H9 (cell line): Measurements from ENCODE around the gene AASS. TPM values are rescaled to one million over a fixed set of nuclear protein-coding genes. Genes with fewer than 3 reads are reported as not detected.

Experiments
- DNase-seq: peaks from one replicate; pipeline ENCODE4 v3.0.0-alpha.2; 2017
- H2AFZ ChIP-seq: one replicate; pipeline ENCODE4 v1.6.1; 2013; ENCODE audit warnings: mild to moderate bottlenecking, low read length, control low read depth, moderate library complexity
- H2AK5ac ChIP-seq: 2 replicates; pipeline ENCODE4 v1.6.1; 2013; ENCODE audit warnings: low read length, control low read depth, mixed read lengths; ENCODE audit not compliant: insufficient read length
- H2BK120ac ChIP-seq: one replicate; pipeline ENCODE4 v1.6.1; 2013; ENCODE audit warnings: low read depth, mild to moderate bottlenecking, low read length, control low read depth, inconsistent platforms; ENCODE audit not compliant: poor library complexity, severe bottlenecking
- H2BK12ac ChIP-seq: 2 replicates; pipeline ENCODE4 v1.6.1; 2013; ENCODE audit warnings: low read length, control low read depth, mixed read lengths, low read depth; ENCODE audit not compliant: insufficient read length
- H2BK15ac ChIP-seq: 2 replicates; pipeline ENCODE4 v1.6.1; 2013; ENCODE audit warnings: low read depth, low read length, control low read depth
- H2BK20ac ChIP-seq: one replicate; pipeline ENCODE4 v1.6.1; 2013; ENCODE audit warnings: low read depth, mild to moderate bottlenecking, low read length, control low read depth, inconsistent platforms; ENCODE audit not compliant: poor library complexity, severe bottlenecking
- H2BK5ac ChIP-seq: 2 replicates; pipeline ENCODE4 v1.6.1; 2013; ENCODE audit warnings: low read length, control low read depth, mixed read lengths; ENCODE audit not compliant: insufficient read length
- H3K14ac ChIP-seq: 2 replicates; pipeline ENCODE4 v1.6.1; 2013; ENCODE audit warnings: low read length, control low read depth; ENCODE audit not compliant: insufficient read depth
- H3K18ac ChIP-seq: 2 replicates; pipeline ENCODE4 v1.6.1; 2013; ENCODE audit warnings: low read depth, mild to moderate bottlenecking, mixed read lengths, low read length, control low read depth; ENCODE audit not compliant: insufficient read length
- H3K23ac ChIP-seq: 2 replicates; pipeline ENCODE4 v1.6.1; 2013; ENCODE audit warnings: low read length, control low read depth, mixed read lengths, low read depth; ENCODE audit not compliant: insufficient read length
- H3K23me2 ChIP-seq: 2 replicates; pipeline ENCODE4 v1.6.1; 2013; ENCODE audit warnings: low read depth, mild to moderate bottlenecking, mixed read lengths, low read length, control low read depth; ENCODE audit not compliant: insufficient read length, poor library complexity, severe bottlenecking
- H3K27ac ChIP-seq: 2 replicates; pipeline ENCODE4 v1.5.1; 2013; ENCODE audit warnings: low read length, control low read depth, mixed read lengths, low read depth; ENCODE audit not compliant: insufficient read length
- H3K27me3 ChIP-seq: 2 replicates; pipeline ENCODE4 v1.6.1; 2013; ENCODE audit warnings: low read length, control low read depth, inconsistent platforms; ENCODE audit not compliant: insufficient read depth
- H3K4ac ChIP-seq: 2 replicates; pipeline ENCODE4 v1.6.1; 2013; ENCODE audit warnings: low read depth, mild to moderate bottlenecking, control low read depth, inconsistent platforms, low read length, moderate library complexity
- H3K4me1 ChIP-seq: 2 replicates; pipeline ENCODE4 v1.6.1; 2013; ENCODE audit warnings: low read length, control low read depth, inconsistent platforms; ENCODE audit not compliant: insufficient read depth
- H3K4me2 ChIP-seq: 2 replicates; pipeline ENCODE4 v1.6.1; 2013; ENCODE audit warnings: low read length, control low read depth, mixed read lengths; ENCODE audit not compliant: insufficient read length, insufficient read depth
- H3K56ac ChIP-seq: 2 replicates; pipeline ENCODE4 v1.6.1; 2013; ENCODE audit warnings: low read depth, mild to moderate bottlenecking, mixed read lengths, low read length, control low read depth; ENCODE audit not compliant: insufficient read length
- H3K79me1 ChIP-seq: 2 replicates; pipeline ENCODE4 v1.6.1; 2013; ENCODE audit warnings: low read depth, mild to moderate bottlenecking, moderate library complexity, low read length, control low read depth, inconsistent platforms; ENCODE audit not compliant: insufficient read depth, poor library complexity, severe bottlenecking
- H3K79me2 ChIP-seq: 2 replicates; pipeline ENCODE4 v1.6.1; 2013; ENCODE audit warnings: low read length, control low read depth, inconsistent platforms; ENCODE audit not compliant: insufficient read depth
- H3K9ac ChIP-seq: 2 replicates; pipeline ENCODE4 v1.6.1; 2013; ENCODE audit warnings: low read length, control low read depth, mixed read lengths; ENCODE audit not compliant: insufficient read length; ENCODE audit errors: extremely low read depth
- H3K9me3 ChIP-seq: one replicate; pipeline ENCODE4 v1.6.1; 2013; ENCODE audit warnings: low read depth, low read length, inconsistent platforms; ENCODE audit not compliant: control insufficient read depth
- H3T11ph ChIP-seq: one replicate; pipeline ENCODE4 v1.6.1; 2013; ENCODE audit warnings: mild to moderate bottlenecking, low read length, control low read depth, inconsistent platforms
- H4K20me1 ChIP-seq: one replicate; pipeline ENCODE4 v1.6.1; 2013; ENCODE audit not compliant: control insufficient read depth, insufficient read length, insufficient read depth
- H4K5ac ChIP-seq: 2 replicates; pipeline ENCODE4 v1.6.1; 2013; ENCODE audit warnings: low read depth, mild to moderate bottlenecking, mixed read lengths, low read length, control low read depth; ENCODE audit not compliant: insufficient read length
- H4K8ac ChIP-seq: replicated peaks from 2 replicates; pipeline ENCODE4 v1.6.1; 2013; ENCODE audit warnings: low read length, control low read depth, mixed read lengths, low read depth; ENCODE audit not compliant: insufficient read length
- H4K91ac ChIP-seq: 2 replicates; pipeline ENCODE4 v1.6.1; 2013; ENCODE audit warnings: low read depth, mild to moderate bottlenecking, moderate library complexity, mixed read lengths, low read length, control low read depth; ENCODE audit not compliant: insufficient read length
- H3K27ac Mint-ChIP-seq, 3 experiments: 2 replicates in 2 of 3; 3 replicates in 1 of 3; pipeline ENCODE4 v1.8.0; 2020 to 2021; ENCODE audit warnings: mixed read lengths in 3 of 3, mild to moderate bottlenecking in 1 of 3, moderate library complexity in 1 of 3
- H3K27me3 Mint-ChIP-seq: 2 replicates; pipeline ENCODE4 v1.8.0; 2021; ENCODE audit warnings: low read depth, mild to moderate bottlenecking, moderate library complexity, mixed read lengths
- H3K36me3 Mint-ChIP-seq, 3 experiments: 2 replicates in 2 of 3; 3 replicates in 1 of 3; pipeline ENCODE4 v1.8.0; 2020 to 2021; ENCODE audit warnings: low read depth in 3 of 3, mixed read lengths in 3 of 3; ENCODE audit not compliant: insufficient read depth in 1 of 3
- H3K4me1 Mint-ChIP-seq, 2 experiments: 2 replicates each; pipeline ENCODE4 v1.8.0; 2020; ENCODE audit warnings: mixed read lengths in 2 of 2
- H3K4me3 Mint-ChIP-seq, 2 experiments: 2 replicates in 1 of 2; 3 replicates in 1 of 2; pipeline ENCODE4 v1.8.0; 2020 to 2021; ENCODE audit warnings: mild to moderate bottlenecking in 2 of 2, mixed read lengths in 2 of 2, moderate library complexity in 1 of 2
- H3K9me3 Mint-ChIP-seq, 2 experiments: 2 replicates in 1 of 2; 3 replicates in 1 of 2; pipeline ENCODE4 v1.8.0; 2020; ENCODE audit warnings: mild to moderate bottlenecking in 2 of 2, mixed read lengths in 2 of 2, moderate library complexity in 1 of 2
- CTCF ChIP-seq: fragments of 200-600 bp; sonication (generic); conservative IDR thresholded peaks from 3 replicates; pipeline ENCODE4 v1.8.0; 2021; ENCODE audit warnings: antibody characterized with exemption, mild to moderate bottlenecking
- WGBS: extraction: QIAGEN DNeasy Blood & Tissue Kit; methylation state at CpG from one replicate; pipeline ENCODE4 v1.1.7; 2013; ENCODE audit warnings: missing lambda C conversion rate, low lambda C conversion rate, mixed read lengths; ENCODE audit not compliant: insufficient read length; ENCODE audit errors: extremely low coverage; 5-methylcytosine and 5-hydroxymethylcytosine counted together
- total RNA-seq: library from RNA; stranded (reverse); gene quantifications from 2 replicates; pipeline ENCODE4 v1.2.1, GENCODE V29; 2021

The AASS gene
- total RNA-seq, 1 experiment from 2014 or later = 398 TPM

- Histone ChIP-seq H3K23ac (no peak overlapping the region), H3K14ac (no peak overlapping the region), H4K5ac (no peak overlapping the region), H4K8ac (no peak overlapping the region), H3K23me2 (peaks cover 10% of the 10 kb centered on the region), H2BK15ac (no peak overlapping the region), H4K20me1 (peaks cover 3% of the 10 kb centered on the region), H3K4ac (no peak overlapping the region), H3K9me3 (no peaks in the 10 kb centered on the region), H2BK12ac (no peak overlapping the region), H3K79me1 (no peaks in the 10 kb centered on the region), H3T11ph (no peak overlapping the region), H2AK5ac (no peak overlapping the region), H2BK5ac (no peak overlapping the region), H3K79me2 (peaks cover 38% of the 10 kb centered on the region), H3K9ac (no peak overlapping the region), H3K18ac (no peak overlapping the region), H2AFZ (no peak overlapping the region), H3K27ac (peak overlapping the region; percentile 81), H3K56ac (no peak overlapping the region), H3K4me2 (peak overlapping the region; percentile 84), H4K91ac (no peak overlapping the region), H3K27me3 (no peaks in the 10 kb centered on the region), H3K4me1 (peaks cover 14% of the 10 kb centered on the region), H2BK120ac (no peak overlapping the region), H2BK20ac (no peak overlapping the region)
- WGBS = no CpG with 5 or more reads among the region's 4 CpGs
- Mint-ChIP-seq H3K27me3 (no peaks in the 10 kb centered on the region), H3K4me3 (peak overlapping the region; percentile 26 to 64; a peak in 2 of 5 replicates), H3K27ac (peak overlapping the region; percentile 86 to 94 (median 92); a peak in 6 of 7 replicates), H3K36me3 (peaks cover 28 to 37% (median 32%) of the 10 kb centered on the region in 3 experiments), H3K9me3 (peaks cover 0 to 12% of the 10 kb centered on the region in 2 experiments; a peak in 4 of 5 replicates), H3K4me1 (peaks cover 62 to 77% of the 10 kb centered on the region in 2 experiments)
- no peak for DNase-seq
- no peak for TF ChIP-seq CTCF
These were observed 2.0 kb upstream of the AASS start for GRCh38 chr7:122145937-122146645.
